GM18907 (cell line): Measurements from ENCODE around the gene ASIC3.
"Not testable (repeated sequence)": the region's sequence is repeated elsewhere in the genome, so short reads cannot be mapped to it uniquely, and the experiment has no call there.

ENCODE experiments used
- ATAC-seq: cut with Tn5 transposase; IDR thresholded peaks from one replicate; pipeline ENCODE4 v1.9.1; 2021; ENCODE audit warnings: mild to moderate bottlenecking, moderate library complexity; ENCODE audit not compliant: unreplicated experiment

The ASIC3 gene

GRCh38 chr7:151047976-151048815 lies at the start of gene ASIC3:
ASIC3 (plus strand) TSS chr7:151048531; CDS start chr7:151048886, 355 bp downstream.
- ATAC-seq, result no peak

GRCh38 chr7:150999001-150999400 lies 49.3 kb upstream of the ASIC3 start:
- ATAC-seq, result no peak

GRCh38 chr7:150999497-151000230 lies 48.7 kb upstream of the ASIC3 start:
- no peak for ATAC-seq

GRCh38 chr7:151000897-151001495 lies 47.3 kb upstream of the ASIC3 start:
- ATAC-seq, result no peak

- no peak for ATAC-seq
These were observed 46.8 kb upstream of the ASIC3 start for GRCh38 chr7:151001546-151001945.

- no peak for ATAC-seq
These were observed 44.8 kb upstream of the ASIC3 start for GRCh38 chr7:151003572-151003971.

- ATAC-seq, result no peak
These were observed 42.8 kb upstream of the ASIC3 start for GRCh38 chr7:151005566-151005965.

GRCh38 chr7:151006590-151007300 lies 41.6 kb upstream of the ASIC3 start:
- no peak for ATAC-seq

GRCh38 chr7:151007469-151007898 lies 40.8 kb upstream of the ASIC3 start:
- ATAC-seq, result no peak

GRCh38 chr7:151008143-151008510 lies 40.2 kb upstream of the ASIC3 start:
- ATAC-seq, result no peak

- peak; percentile 84 for ATAC-seq
These were observed 39.6 kb upstream of the ASIC3 start for GRCh38 chr7:151008511-151009323.

GRCh38 chr7:151009327-151010036 lies 38.8 kb upstream of the ASIC3 start:
- ATAC-seq, result no peak

GRCh38 chr7:151010037-151010306 lies 38.4 kb upstream of the ASIC3 start:
- ATAC-seq, result no peak

- ATAC-seq, result no peak
These were observed 37.8 kb upstream of the ASIC3 start for GRCh38 chr7:151010307-151011096.

GRCh38 chr7:151011097-151011409 lies 37.3 kb upstream of the ASIC3 start:
- ATAC-seq, result no peak

GRCh38 chr7:151011616-151012015 lies 36.7 kb upstream of the ASIC3 start:
- not testable (repeated sequence) for ATAC-seq

- no peak for ATAC-seq
These were observed 36.2 kb upstream of the ASIC3 start for GRCh38 chr7:151012031-151012692.

- no peak for ATAC-seq
These were observed 35.4 kb upstream of the ASIC3 start for GRCh38 chr7:151012911-151013347.

GRCh38 chr7:151013356-151013732 lies 35.0 kb upstream of the ASIC3 start:
- no peak for ATAC-seq
